Ectodermal cell (in vitro differentiated cells): ENCODE results near the gene NR5A1.

Source experiments
- H3K27ac ChIP-seq: 2 replicates; pipeline ENCODE4 v1.7.0; 2013; ENCODE audit warnings: mild to moderate bottlenecking, low read depth, low read length; ENCODE audit not compliant: insufficient read depth, poor library complexity, severe bottlenecking
- H3K27me3 ChIP-seq: 2 replicates; pipeline ENCODE4 v1.7.0; 2013; ENCODE audit warnings: mild to moderate bottlenecking, low read length; ENCODE audit not compliant: insufficient read depth, control insufficient read depth, poor library complexity, severe bottlenecking
- H3K36me3 ChIP-seq: one replicate; pipeline ENCODE4 v1.7.0; 2013; ENCODE audit warnings: low read length; ENCODE audit not compliant: control insufficient read depth, insufficient read depth
- H3K4me1 ChIP-seq: one replicate; pipeline ENCODE4 v1.7.0; 2013; ENCODE audit warnings: low read length; ENCODE audit not compliant: control insufficient read depth, insufficient read depth
- H3K4me3 ChIP-seq: 2 replicates; pipeline ENCODE4 v1.7.0; 2013; ENCODE audit warnings: low read depth, low read length, control low read depth; ENCODE audit not compliant: insufficient read depth
- H3K9me3 ChIP-seq: 2 replicates; pipeline ENCODE4 v1.7.0; 2013; ENCODE audit warnings: mild to moderate bottlenecking, low read length, moderate library complexity; ENCODE audit not compliant: control insufficient read depth
- WGBS, 2 experiments: methylation state at CpG; one replicate each; pipeline ENCODE4 v1.1.7; 2013; ENCODE audit warnings: missing lambda C conversion rate in 2 of 2; 5-methylcytosine and 5-hydroxymethylcytosine counted together

The NR5A1 gene

GRCh38 chr9:124475868-124476690 is 31.1 kb downstream of the NR5A1 start:
- Histone ChIP-seq H3K36me3 (no peaks in the 10 kb centered on the region), H3K4me3 (no peak overlapping the region), H3K27ac (no peak overlapping the region), H3K9me3 (no peaks in the 10 kb centered on the region), H3K4me1 (peaks cover 25% of the 10 kb centered on the region), H3K27me3 (peaks cover 12% of the 10 kb centered on the region)
- 86 to 89% methylated on average over 14 of the region's 14 CpGs for WGBS, 2 experiments

- Histone ChIP-seq H3K27ac (no peak overlapping the region), H3K4me3 (no peak overlapping the region), H3K36me3 (no peaks in the 10 kb centered on the region), H3K27me3 (peaks cover 12% of the 10 kb centered on the region), H3K4me1 (peaks cover 25% of the 10 kb centered on the region), H3K9me3 (no peaks in the 10 kb centered on the region)
- 74 to 77% methylated on average over 21 of the region's 21 CpGs for WGBS, 2 experiments
These were observed 31.9 kb downstream of the NR5A1 start for GRCh38 chr9:124475158-124475867.

- no peaks in the 10 kb centered on the region for H3K36me3 ChIP-seq
- peaks cover 25% of the 10 kb centered on the region for H3K4me1 ChIP-seq
- H3K27ac ChIP-seq, result no peak overlapping the region
- peaks cover 6% of the 10 kb centered on the region for H3K27me3 ChIP-seq
- H3K4me3 ChIP-seq, result no peak overlapping the region
- 80 to 82% methylated on average over 4 of the region's 4 CpGs for WGBS, 2 experiments
- no peaks in the 10 kb centered on the region for H3K9me3 ChIP-seq
These were observed 33.0 kb downstream of the NR5A1 start for GRCh38 chr9:124474151-124474550.

GRCh38 chr9:124473310-124473709 is 33.9 kb downstream of the NR5A1 start:
- Histone ChIP-seq H3K27ac (no peak overlapping the region), H3K4me3 (no peak overlapping the region), H3K9me3 (no peaks in the 10 kb centered on the region), H3K27me3 (no peaks in the 10 kb centered on the region), H3K36me3 (no peaks in the 10 kb centered on the region), H3K4me1 (peaks cover 23% of the 10 kb centered on the region)
- 89 to 90% methylated on average over 10 of the region's 10 CpGs for WGBS, 2 experiments

- WGBS, 2 experiments, result 78 to 85% methylated on average over 7 of the region's 7 CpGs
- H3K4me1 ChIP-seq, result peaks cover 19% of the 10 kb centered on the region
- no peak overlapping the region for H3K4me3 ChIP-seq
- no peaks in the 10 kb centered on the region for H3K9me3 ChIP-seq
- no peaks in the 10 kb centered on the region for H3K27me3 ChIP-seq
- no peak overlapping the region for H3K27ac ChIP-seq
- H3K36me3 ChIP-seq, result no peaks in the 10 kb centered on the region
These were observed 34.4 kb downstream of the NR5A1 start for GRCh38 chr9:124472770-124473169.

GRCh38 chr9:124471761-124472160 is 35.4 kb downstream of the NR5A1 start:
- WGBS, 2 experiments, result 88 to 90% methylated on average over 9 of the region's 9 CpGs
- H3K27me3 ChIP-seq, result no peaks in the 10 kb centered on the region
- peaks cover 14% of the 10 kb centered on the region for H3K4me1 ChIP-seq
- no peak overlapping the region for H3K27ac ChIP-seq
- H3K36me3 ChIP-seq, result no peaks in the 10 kb centered on the region
- H3K9me3 ChIP-seq, result no peaks in the 10 kb centered on the region
- H3K4me3 ChIP-seq, result no peak overlapping the region

- no peak overlapping the region for H3K27ac ChIP-seq
- H3K36me3 ChIP-seq, result no peaks in the 10 kb centered on the region
- 92 to 97% methylated on average over 7 of the region's 7 CpGs for WGBS, 2 experiments
- no peak overlapping the region for H3K4me3 ChIP-seq
- no peaks in the 10 kb centered on the region for H3K9me3 ChIP-seq
- no peaks in the 10 kb centered on the region for H3K27me3 ChIP-seq
- peaks cover 11% of the 10 kb centered on the region for H3K4me1 ChIP-seq
These were observed 36.5 kb downstream of the NR5A1 start for GRCh38 chr9:124470726-124471125.

GRCh38 chr9:124470306-124470705 is 36.9 kb downstream of the NR5A1 start:
- H3K9me3 ChIP-seq, result no peaks in the 10 kb centered on the region
- H3K27ac ChIP-seq, result no peak overlapping the region
- 88 to 92% methylated on average over 13 of the region's 13 CpGs for WGBS, 2 experiments
- no peaks in the 10 kb centered on the region for H3K36me3 ChIP-seq
- H3K4me1 ChIP-seq, result peaks cover 10% of the 10 kb centered on the region
- no peaks in the 10 kb centered on the region for H3K27me3 ChIP-seq
- H3K4me3 ChIP-seq, result no peak overlapping the region

- no peak overlapping the region for H3K4me3 ChIP-seq
- no peaks in the 10 kb centered on the region for H3K9me3 ChIP-seq
- WGBS, 2 experiments, result 92 to 94% methylated on average over 28 of the region's 28 CpGs
- no peak overlapping the region for H3K27ac ChIP-seq
- no peaks in the 10 kb centered on the region for H3K36me3 ChIP-seq
- peaks cover 6% of the 10 kb centered on the region for H3K4me1 ChIP-seq
- no peaks in the 10 kb centered on the region for H3K27me3 ChIP-seq
These were observed 38.0 kb downstream of the NR5A1 start for GRCh38 chr9:124469011-124469832.
